22Rv1 (cell line): Measurements from ENCODE around the gene INSYN1.

Source experiments
- H3K27ac ChIP-seq: fragments of 450-650 bp; 2 replicates; pipeline ENCODE4 v1.5.1; 2017
- ZFX ChIP-seq: fragments of 450-650 bp; IDR thresholded peaks from 2 replicates; pipeline ENCODE4 v1.6.1; 2017; ENCODE audit warnings: antibody characterized with exemption, borderline replicate concordance
- TF ChIP-seq, protein P1 (sequence below): fragments of 450-650 bp; IDR thresholded peaks from 2 replicates; pipeline ENCODE4 v1.5.1; 2017; ENCODE audit warnings: mild to moderate bottlenecking

INSYN1 gene

DNA sequence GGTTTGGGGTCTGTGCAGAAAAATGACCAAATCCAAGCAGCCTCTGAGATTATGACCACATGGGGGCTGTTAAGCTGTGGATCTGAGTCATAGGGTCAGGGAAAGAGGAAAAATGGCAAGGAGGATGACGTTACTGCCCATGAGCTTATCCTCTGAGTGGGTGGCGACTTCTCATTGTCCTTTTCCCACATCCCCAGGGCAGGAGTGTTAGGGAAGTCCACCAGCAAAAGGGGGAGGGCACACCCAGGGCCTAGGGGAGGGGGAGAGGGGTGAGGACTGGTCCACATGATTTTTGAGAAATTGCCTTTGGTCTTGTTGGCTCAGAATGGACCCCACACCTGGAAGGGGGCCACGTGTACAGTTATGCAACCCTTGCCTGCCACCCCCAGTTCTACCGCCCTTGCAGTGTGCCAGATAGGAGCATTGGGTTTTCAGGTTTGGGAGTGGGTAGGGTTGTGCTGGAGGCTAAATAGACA lies 66.3 kb downstream of the INSYN1 start:
- H3K27ac ChIP-seq: no peak overlapping the region
- TF ChIP-seq, protein P1, sequence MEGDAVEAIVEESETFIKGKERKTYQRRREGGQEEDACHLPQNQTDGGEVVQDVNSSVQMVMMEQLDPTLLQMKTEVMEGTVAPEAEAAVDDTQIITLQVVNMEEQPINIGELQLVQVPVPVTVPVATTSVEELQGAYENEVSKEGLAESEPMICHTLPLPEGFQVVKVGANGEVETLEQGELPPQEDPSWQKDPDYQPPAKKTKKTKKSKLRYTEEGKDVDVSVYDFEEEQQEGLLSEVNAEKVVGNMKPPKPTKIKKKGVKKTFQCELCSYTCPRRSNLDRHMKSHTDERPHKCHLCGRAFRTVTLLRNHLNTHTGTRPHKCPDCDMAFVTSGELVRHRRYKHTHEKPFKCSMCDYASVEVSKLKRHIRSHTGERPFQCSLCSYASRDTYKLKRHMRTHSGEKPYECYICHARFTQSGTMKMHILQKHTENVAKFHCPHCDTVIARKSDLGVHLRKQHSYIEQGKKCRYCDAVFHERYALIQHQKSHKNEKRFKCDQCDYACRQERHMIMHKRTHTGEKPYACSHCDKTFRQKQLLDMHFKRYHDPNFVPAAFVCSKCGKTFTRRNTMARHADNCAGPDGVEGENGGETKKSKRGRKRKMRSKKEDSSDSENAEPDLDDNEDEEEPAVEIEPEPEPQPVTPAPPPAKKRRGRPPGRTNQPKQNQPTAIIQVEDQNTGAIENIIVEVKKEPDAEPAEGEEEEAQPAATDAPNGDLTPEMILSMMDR: no peak
- TF ChIP-seq ZFX: no peak

DNA sequence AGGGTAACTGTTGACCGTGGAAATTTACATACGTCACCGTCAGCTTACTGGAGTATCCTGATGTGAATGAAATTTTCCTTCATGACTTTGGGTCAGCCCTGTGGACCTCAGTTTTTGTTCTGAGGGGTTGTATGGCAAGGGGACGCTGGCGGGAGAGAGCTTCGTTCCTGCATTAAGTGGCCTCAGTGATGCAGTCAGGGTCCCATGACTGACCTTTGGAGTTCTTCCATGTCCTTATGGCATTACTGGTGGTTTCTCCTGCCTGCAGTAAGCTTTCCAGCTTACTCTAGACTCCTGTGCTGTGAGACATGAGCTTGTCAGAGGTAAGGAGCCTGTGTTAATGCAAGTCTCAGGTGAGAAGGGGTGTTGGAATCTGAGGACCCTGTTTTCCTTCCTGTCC lies 67.2 kb downstream of the INSYN1 start:
- H3K27ac ChIP-seq: no peak overlapping the region

More for the DNA sequence above, 67.2 kb downstream of the INSYN1 start:
- no peak for TF ChIP-seq ZFX
- TF ChIP-seq, protein P1: no peak
